Fibroblast of lung (primary cell): ENCODE measurements around the gene FILIP1L. TPM values are rescaled to one million over a fixed set of nuclear protein-coding genes. Genes with fewer than 3 reads are reported as not detected.
A peak's percentile ranks its signal among the peaks of the same experiment; 100 is the strongest.

ENCODE experiments used
- DNase-seq, 2 donors: peaks; one replicate each; pipeline versions ENCODE4 v3.0.0 to v3.0.0-alpha.2; 2010; ENCODE audit warnings: low read depth in 2 of 2
- H2AFZ ChIP-seq: 2 replicates; pipeline ENCODE4 v1.5.1; 2012; ENCODE audit warnings: low read length, control low read depth, inconsistent platforms
- H3K27ac ChIP-seq: 2 replicates; pipeline ENCODE4 v1.5.1; 2011; ENCODE audit warnings: low read length, control low read depth; ENCODE audit not compliant: insufficient read depth
- H3K27me3 ChIP-seq: 2 replicates; pipeline ENCODE4 v1.5.1; 2011; ENCODE audit warnings: mild to moderate bottlenecking, low read length; ENCODE audit not compliant: control insufficient read depth, insufficient read depth
- H3K36me3 ChIP-seq: 2 replicates; pipeline ENCODE4 v1.5.1; 2011; ENCODE audit warnings: low read length; ENCODE audit not compliant: control insufficient read depth, insufficient read depth
- H3K4me1 ChIP-seq: 2 replicates; pipeline ENCODE4 v1.5.1; 2011; ENCODE audit warnings: low read length; ENCODE audit not compliant: control insufficient read depth, insufficient read depth; ENCODE audit errors: extremely low read depth
- H3K4me2 ChIP-seq: 2 replicates; pipeline ENCODE4 v1.5.1; 2011; ENCODE audit warnings: low read length, control low read depth; ENCODE audit not compliant: insufficient read depth; ENCODE audit errors: extremely low read depth
- H3K4me3 ChIP-seq, 4 experiments: fragments of 200-600 bp in 1 of 4; sonication (generic) in 1 of 4; replicated peaks in 1 of 4; 2 replicates each; pipeline ENCODE4 v1.5.1; 2011 to 2016; ENCODE audit warnings: low read length in 4 of 4, low read depth in 3 of 4, mild to moderate bottlenecking in 3 of 4, control low read depth in 2 of 4, inconsistent platforms in 1 of 4, mixed read lengths in 1 of 4; ENCODE audit not compliant: insufficient read depth in 1 of 4; ENCODE audit errors: control extremely low read depth in 1 of 4
- H3K79me2 ChIP-seq: 2 replicates; pipeline ENCODE4 v1.5.1; 2012; ENCODE audit warnings: mild to moderate bottlenecking, low read length, inconsistent platforms; ENCODE audit not compliant: control insufficient read depth, insufficient read depth
- H3K9ac ChIP-seq: 2 replicates; pipeline ENCODE4 v1.5.1; 2011; ENCODE audit warnings: mild to moderate bottlenecking, low read length, control low read depth; ENCODE audit not compliant: insufficient read depth
- H3K9me3 ChIP-seq: 2 replicates; pipeline ENCODE4 v1.5.1; 2012; ENCODE audit warnings: low read depth, low read length; ENCODE audit not compliant: control insufficient read depth, insufficient read depth
- H4K20me1 ChIP-seq: 2 replicates; pipeline ENCODE4 v1.5.1; 2011; ENCODE audit warnings: low read length; ENCODE audit not compliant: control insufficient read depth, insufficient read depth; ENCODE audit errors: extremely low read depth
- CTCF ChIP-seq, 2 donors: IDR thresholded peaks in 1 of 2; conservative IDR thresholded peaks in 1 of 2; 1 replicate in 1 of 2; 2 replicates in 1 of 2; pipeline ENCODE4 v1.5.1; 2011 to 2012; ENCODE audit warnings: low read length in 2 of 2, control low read depth in 1 of 2, inconsistent platforms in 1 of 2, low read depth in 1 of 2, mild to moderate bottlenecking in 1 of 2
- EZH2 ChIP-seq: IDR thresholded peaks from 2 replicates; pipeline ENCODE4 v1.5.1; 2012; ENCODE audit warnings: low read length, control low read depth, mild to moderate bottlenecking; ENCODE audit errors: missing control alignments
- polyA plus RNA-seq, 2 donors: library from polyadenylated mRNA; depleted of rRNA in 1 of 2; stranded (reverse) in 1 of 2; unstranded in 1 of 2; fragments of >200 nt; gene quantifications; 2 replicates each; pipeline ENCODE4 v1.2.1, GENCODE V29; 2011 to 2012; ENCODE audit warnings: missing spikeins in 1 of 2
- total RNA-seq: library from RNA; depleted of rRNA; stranded (reverse); fragments of >200 nt; gene quantifications from 2 replicates; pipeline ENCODE4 v1.2.1, GENCODE V29; 2014

The FILIP1L gene
- total and polyA plus RNA-seq, 2 donors (not counting 1 experiment from before 2014, with no cell fraction given), result 92.8 to 126 TPM

GRCh38 chr3:100029052-100029451, 85.2 kb downstream of the FILIP1L start:
- no peaks in the 10 kb centered on the region for H3K9me3 ChIP-seq
- no peaks in the 10 kb centered on the region for H4K20me1 ChIP-seq
- H2AFZ ChIP-seq, result no peak overlapping the region
- H3K4me3 ChIP-seq, result no peak overlapping the region
- no peaks in the 10 kb centered on the region for H3K27me3 ChIP-seq
- no peak for DNase-seq
- no peaks in the 10 kb centered on the region for H3K4me1 ChIP-seq
- H3K4me2 ChIP-seq, result no peak overlapping the region
- H3K27ac ChIP-seq, result no peak overlapping the region
- H3K9ac ChIP-seq, result no peak overlapping the region
- no peaks in the 10 kb centered on the region for H3K36me3 ChIP-seq
- TF ChIP-seq EZH2 (no peak), CTCF (conservative IDR thresholded peaks at IDR 0.05 in 1 of 2, IDR thresholded peaks at IDR 0.05 in 1 of 2; ENCODE audit: low read depth in 1 of 2, low read length in 2 of 2) (no peak)
- no peaks in the 10 kb centered on the region for H3K79me2 ChIP-seq

- no peaks in the 10 kb centered on the region for H3K9me3 ChIP-seq
- no peaks in the 10 kb centered on the region for H3K79me2 ChIP-seq
- no peaks in the 10 kb centered on the region for H4K20me1 ChIP-seq
- H2AFZ ChIP-seq, result no peak overlapping the region
- H3K9ac ChIP-seq, result no peak overlapping the region
- no peaks in the 10 kb centered on the region for H3K36me3 ChIP-seq
- no peak overlapping the region for H3K4me2 ChIP-seq
- no peak overlapping the region for H3K4me3 ChIP-seq
- H3K27ac ChIP-seq, result no peak overlapping the region
- TF ChIP-seq EZH2, result no peak
- TF ChIP-seq CTCF (conservative IDR thresholded peaks at IDR 0.05 in 1 of 2, IDR thresholded peaks at IDR 0.05 in 1 of 2; ENCODE audit: low read depth in 1 of 2, low read length in 2 of 2), result no peak
- H3K27me3 ChIP-seq, result no peaks in the 10 kb centered on the region
- peak in 1 of 2 donors; percentile 72 for DNase-seq
- H3K4me1 ChIP-seq, result no peaks in the 10 kb centered on the region
These were observed 87.0 kb downstream of the FILIP1L start for GRCh38 chr3:100027321-100027720.

- Histone ChIP-seq H2AFZ (no peak overlapping the region), H4K20me1 (no peaks in the 10 kb centered on the region), H3K9ac (no peak overlapping the region), H3K4me2 (no peak overlapping the region), H3K9me3 (no peaks in the 10 kb centered on the region), H3K4me1 (no peaks in the 10 kb centered on the region), H3K27ac (no peak overlapping the region), H3K79me2 (no peaks in the 10 kb centered on the region), H3K27me3 (no peaks in the 10 kb centered on the region), H3K36me3 (no peaks in the 10 kb centered on the region), H3K4me3 (no peak overlapping the region)
- TF ChIP-seq CTCF (conservative IDR thresholded peaks at IDR 0.05 in 1 of 2, IDR thresholded peaks at IDR 0.05 in 1 of 2; ENCODE audit: low read depth in 1 of 2, low read length in 2 of 2) (no peak), EZH2 (no peak)
- peak in 1 of 2 donors; percentile 91 for DNase-seq
These were observed 89.6 kb downstream of the FILIP1L start for GRCh38 chr3:100024520-100025303.
